CD4-positive, alpha-beta T cell (primary cell): ENCODE measurements around the gene ANKLE1. TPM values are rescaled to one million over a fixed set of nuclear protein-coding genes. Genes with fewer than 3 reads are reported as not detected.

Experiments
- ATAC-seq: fragments of 200-7000 bp; cut with Tn5 transposase; one replicate; pipeline ENCODE4 v1.10.0; 2022; ENCODE audit warnings: mild to moderate bottlenecking; ENCODE audit not compliant: poor library complexity
- CTCF ChIA-PET: fragments of 350-600 bp; sonication (Branson Sonifier 250); formaldehyde crosslinking; loops from one replicate; lab custom pipeline; 2021; ENCODE audit warnings: antibody characterized with exemption, inconsistent platforms; lab: Charles Lee
- POLR2A ChIA-PET: fragments of 350-600 bp; sonication (Branson Sonifier 250); formaldehyde crosslinking; loops from one replicate; lab custom pipeline; 2021; ENCODE audit warnings: antibody characterized with exemption, inconsistent platforms; lab: Charles Lee
- DNase-seq, 14 experiments: peaks; one replicate each; pipeline ENCODE4 v3.0.0-alpha.2; 2013 to 2020; ENCODE audit warnings: mixed read lengths in 2 of 14
- H3K27ac ChIP-seq, 2 donors: one replicate each; pipeline versions ENCODE4 v1.5.1 to v1.7.0; 2013; ENCODE audit warnings: low read length in 2 of 2, low read depth in 1 of 2, mild to moderate bottlenecking in 1 of 2
- H3K27me3 ChIP-seq, 2 experiments: 1 replicate in 1 of 2; 2 replicates in 1 of 2; pipeline versions ENCODE4 v1.6.1 to v1.7.0; 2013; ENCODE audit warnings: low read length in 2 of 2, control low read depth in 1 of 2, mild to moderate bottlenecking in 1 of 2, moderate library complexity in 1 of 2; ENCODE audit not compliant: insufficient read depth in 2 of 2, control insufficient read depth in 1 of 2
- H3K36me3 ChIP-seq: one replicate; pipeline ENCODE4 v1.6.1; 2013; ENCODE audit warnings: low read length, control low read depth; ENCODE audit not compliant: insufficient read depth
- H3K4me1 ChIP-seq: one replicate; pipeline ENCODE4 v1.6.1; 2013; ENCODE audit warnings: low read length, control low read depth; ENCODE audit not compliant: insufficient read depth
- H3K4me3 ChIP-seq: one replicate; pipeline ENCODE4 v1.5.1; 2013; ENCODE audit warnings: mild to moderate bottlenecking, low read length, moderate library complexity
- H3K9me3 ChIP-seq, 2 experiments: 1 replicate in 1 of 2; 2 replicates in 1 of 2; pipeline versions ENCODE4 v1.6.1 to v1.7.0; 2013; ENCODE audit warnings: low read length in 2 of 2, mild to moderate bottlenecking in 2 of 2, control low read depth in 1 of 2, moderate library complexity in 1 of 2; ENCODE audit not compliant: control insufficient read depth in 1 of 2, insufficient read depth in 1 of 2
- H3K27ac Mint-ChIP-seq: one replicate; pipeline ENCODE4 v1.8.0; 2020; ENCODE audit warnings: mixed read lengths
- H3K27me3 Mint-ChIP-seq: one replicate; pipeline ENCODE4 v1.8.0; 2021; ENCODE audit warnings: mixed read lengths
- H3K36me3 Mint-ChIP-seq: one replicate; pipeline ENCODE4 v1.8.0; 2021; ENCODE audit warnings: low read depth, mixed read lengths
- H3K4me1 Mint-ChIP-seq: one replicate; pipeline ENCODE4 v1.8.0; 2021; ENCODE audit warnings: low read depth, mixed read lengths
- H3K4me3 Mint-ChIP-seq: one replicate; pipeline ENCODE4 v1.8.0; 2020; ENCODE audit warnings: mild to moderate bottlenecking, mixed read lengths
- H3K9me3 Mint-ChIP-seq: one replicate; pipeline ENCODE4 v1.8.0; 2020; ENCODE audit warnings: mixed read lengths
- CTCF ChIP-seq: fragments of 200-600 bp; IDR thresholded peaks from one replicate; pipeline ENCODE4 v1.8.0; 2022; ENCODE audit warnings: antibody characterized with exemption, mild to moderate bottlenecking
- intact Hi-C, 2 experiments: fragments of 100-400 bp; cut with DNase I in 1 of 2; cut with micrococcal nuclease in 1 of 2; formaldehyde crosslinking; loops; one replicate each; pipeline versions ENCODE4 v1.15.1 to v1.9.0; 2023 to 2025; cut with DNase I, micrococcal nuclease
- total RNA-seq, 174 experiments: library from RNA in 2 of 174; stranded (reverse) in 2 of 174; gene quantifications; one replicate each; pipeline ENCODE4 v1.2.3 and lab custom pipeline; 2021 to 2026

The ANKLE1 gene
- total RNA-seq, 2 experiments from 2014 or later = 0.85 to 1.9 TPM

DNA sequence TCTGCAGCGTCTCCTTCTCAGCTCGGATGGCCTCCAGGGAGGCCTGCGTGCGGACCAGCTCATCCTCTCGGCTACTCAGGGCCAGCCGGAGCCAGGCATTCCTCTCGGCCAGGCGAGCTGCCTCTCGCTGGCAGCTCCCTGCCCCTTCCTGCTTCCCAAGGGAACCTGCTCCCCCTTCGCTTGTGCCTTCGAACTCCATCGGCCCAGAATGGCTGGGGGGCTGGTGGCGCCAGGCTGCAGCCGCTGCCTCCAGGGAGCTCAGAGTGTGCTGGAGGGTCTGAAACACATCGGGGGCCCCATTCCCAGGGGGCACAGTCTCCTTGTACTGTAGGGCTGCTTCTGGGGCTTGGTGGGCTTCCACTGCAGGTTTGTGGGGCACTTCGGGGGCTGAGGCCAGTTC lies 19.1 kb upstream of the ANKLE1 start:
- no peak overlapping the region for H3K27ac ChIP-seq
- no peak overlapping the region for H3K4me3 Mint-ChIP-seq
- H3K9me3 ChIP-seq = no peaks in the 10 kb centered on the region
- no peak overlapping the region for H3K27ac Mint-ChIP-seq
- H3K36me3 Mint-ChIP-seq = peaks cover 6% of the 10 kb centered on the region
- peaks cover 31% of the 10 kb centered on the region for H3K4me1 ChIP-seq
- DNase-seq = no peak
- no peak overlapping the region for H3K4me3 ChIP-seq
- H3K36me3 ChIP-seq = no peaks in the 10 kb centered on the region
- ChIA-PET POLR2A (no interaction called here), CTCF (interaction anchor here (0.7 kb wide), 1 partner anchor 11 kb away, joined by 3 read pairs; no protein-coding TSS in a partner anchor)
- intact Hi-C loops = loop anchor here in 1 of 2 experiments (5.0 to 10.0 kb wide), 2 partner anchors 122 to 205 kb away; no protein-coding TSS in a partner anchor
- ATAC-seq = no peak
- H3K27me3 Mint-ChIP-seq = no peaks in the 10 kb centered on the region
- no peaks in the 10 kb centered on the region for H3K9me3 Mint-ChIP-seq
- peaks cover 14% of the 10 kb centered on the region for H3K4me1 Mint-ChIP-seq
- no peaks in the 10 kb centered on the region for H3K27me3 ChIP-seq
- no peak for TF ChIP-seq CTCF

DNA sequence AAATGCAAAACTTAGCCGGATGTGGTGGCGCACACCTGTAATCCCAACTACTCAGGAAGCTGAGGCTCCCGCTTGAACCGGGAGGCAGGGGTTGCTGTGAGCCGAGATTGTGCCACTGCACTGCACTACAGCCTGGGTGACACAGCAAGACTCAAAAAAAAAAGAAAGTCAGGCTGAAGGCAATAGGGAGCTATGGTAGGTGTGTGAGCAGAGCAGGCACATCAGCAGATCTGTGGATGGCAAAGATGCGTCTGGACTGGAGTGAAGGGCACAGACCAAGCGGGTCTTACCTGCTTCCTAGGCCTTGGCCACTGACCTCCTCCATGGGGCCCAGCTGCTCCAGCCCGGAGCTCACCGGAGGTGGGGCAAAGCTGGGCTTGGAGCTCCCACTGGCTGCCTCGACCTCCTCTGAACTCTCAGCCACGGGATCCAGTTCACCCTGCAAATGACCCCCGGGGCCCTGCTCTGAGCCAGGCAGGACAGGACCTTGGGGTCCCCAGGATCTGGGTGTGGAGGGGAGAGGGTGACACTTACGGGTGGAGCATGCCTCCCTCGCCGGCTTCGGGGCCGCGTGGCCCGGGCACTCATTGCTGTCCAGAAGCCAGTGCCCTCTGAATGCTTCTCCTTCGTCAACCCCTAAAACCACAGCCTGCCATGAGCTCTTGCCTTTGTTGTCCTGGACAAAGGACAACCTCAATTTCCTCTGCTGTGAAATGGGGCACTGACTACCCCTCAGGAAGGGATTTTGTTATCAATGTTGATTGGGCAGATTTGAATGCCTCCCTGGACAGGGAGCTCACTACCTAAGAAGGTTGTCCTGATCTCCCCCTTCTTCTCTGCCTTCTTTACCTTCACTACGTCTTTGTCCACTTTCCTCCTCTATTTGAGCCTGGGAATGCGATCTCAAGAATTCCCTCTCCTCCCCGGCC lies 17.7 kb upstream of the ANKLE1 start:
- intact Hi-C loops = loop anchor here in 1 of 2 experiments (5.0 to 10.0 kb wide), 2 partner anchors 121 to 203 kb away; no protein-coding TSS in a partner anchor
- H3K27ac ChIP-seq = no peak overlapping the region

DNA sequence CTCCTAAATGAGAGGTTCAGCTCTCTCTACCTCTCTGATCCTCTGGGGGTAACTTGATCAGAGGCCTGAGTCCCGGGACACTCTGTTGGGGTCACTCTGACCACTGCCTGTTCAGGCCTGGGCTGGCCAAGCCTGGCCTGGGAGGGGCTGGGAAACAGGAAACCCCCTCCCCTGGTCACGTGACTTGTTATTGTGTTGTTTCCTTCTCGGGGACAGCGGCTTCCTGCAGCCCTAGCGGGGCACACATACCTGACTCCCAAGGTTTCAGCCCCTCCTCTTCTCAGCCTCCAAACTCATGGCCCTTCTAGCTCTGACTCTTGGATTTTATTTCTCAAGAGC lies 17.1 kb upstream of the ANKLE1 start, which contains the start of gene USHBP1:
USHBP1 (minus strand) TSS at position 105 of the 339 bp plus-strand sequence. CDS start 446 bp downstream, outside the sequence.
- Histone ChIP-seq H3K4me1 (peaks cover 46% of the 10 kb centered on the region), H3K4me3 (no peak within 1 kb of the TSS), H3K27me3 (no peaks in the 10 kb centered on the region), H3K27ac (no peak within 1 kb of the TSS), H3K36me3 (peaks cover 3% of the 10 kb centered on the region), H3K9me3 (no peaks in the 10 kb centered on the region)
- ChIA-PET CTCF (no interaction called here), POLR2A (interaction anchor here (1.0 to 1.5 kb wide), 2 partner anchors 139 to 155 kb away, joined by 3 to 5 read pairs; partner anchors contain the start of gene MVB12A)
- Mint-ChIP-seq H3K36me3 (peaks cover 13% of the 10 kb centered on the region), H3K4me1 (peaks cover 20% of the 10 kb centered on the region), H3K27ac (no peak within 1 kb of the TSS), H3K9me3 (no peaks in the 10 kb centered on the region), H3K27me3 (no peaks in the 10 kb centered on the region), H3K4me3 (no peak within 1 kb of the TSS)
- DNase-seq = peak in 1 of 14 experiments; percentile 40
- no peak for TF ChIP-seq CTCF
- no peak for ATAC-seq
- intact Hi-C loops = loop anchor here in 1 of 2 experiments (5.0 to 10.0 kb wide), 2 partner anchors 120 to 203 kb away; no protein-coding TSS in a partner anchor

More for the DNA sequence above, 17.7 kb upstream of the ANKLE1 start:
- peaks cover 13% of the 10 kb centered on the region for H3K36me3 Mint-ChIP-seq
- H3K4me3 Mint-ChIP-seq = no peak overlapping the region
- H3K27ac Mint-ChIP-seq = no peak overlapping the region
- CTCF ChIA-PET = no interaction called here
- Histone ChIP-seq H3K9me3 (no peaks in the 10 kb centered on the region), H3K4me1 (peaks cover 45% of the 10 kb centered on the region), H3K4me3 (no peak overlapping the region), H3K36me3 (peaks cover 2% of the 10 kb centered on the region), H3K27me3 (no peaks in the 10 kb centered on the region)
- H3K4me1 Mint-ChIP-seq = peaks cover 20% of the 10 kb centered on the region
- no peak for TF ChIP-seq CTCF
- DNase-seq (no peak), ATAC-seq (no peak)
- no peaks in the 10 kb centered on the region for H3K27me3 Mint-ChIP-seq
- H3K9me3 Mint-ChIP-seq = no peaks in the 10 kb centered on the region
- POLR2A ChIA-PET = no interaction called here
